Activated CD4-positive, alpha-beta T cell treated with anti-CD3 and anti-CD28 coated beads, Interleukin-2, amount 50 U/mL, for 4 hours (primary cell): ENCODE data around the gene DOCK9.

Experiments
- DNase-seq, 2 experiments: peaks; one replicate each; pipeline ENCODE4 v3.0.0-alpha.2; 2020

The DOCK9 gene

GRCh38 chr13:98784666-98785065 lies 193.2 kb downstream of the DOCK9 start:
- DNase-seq = no peak

- DNase-seq = no peak
Measured at GRCh38 chr13:98783856-98784478, 193.9 kb downstream of the DOCK9 start.

GRCh38 chr13:98782654-98783053 lies 195.2 kb downstream of the DOCK9 start:
- DNase-seq = no peak

- no peak for DNase-seq
Measured at GRCh38 chr13:98781905-98782304, 196.0 kb downstream of the DOCK9 start.

GRCh38 chr13:98781470-98781869 lies 196.4 kb downstream of the DOCK9 start:
- no peak for DNase-seq

GRCh38 chr13:98781045-98781444 lies 196.8 kb downstream of the DOCK9 start:
- no peak for DNase-seq

GRCh38 chr13:98780451-98780850 lies 197.4 kb downstream of the DOCK9 start:
- DNase-seq = no peak

- DNase-seq = no peak
Measured at GRCh38 chr13:98779695-98780094, 198.2 kb downstream of the DOCK9 start.

- DNase-seq = no peak
Measured at GRCh38 chr13:98778749-98779148, 199.1 kb downstream of the DOCK9 start.

- no peak for DNase-seq
Measured at GRCh38 chr13:98776644-98777043, 201.2 kb downstream of the DOCK9 start.

GRCh38 chr13:98775844-98776598 lies 201.8 kb downstream of the DOCK9 start:
- DNase-seq = no peak

- no peak for DNase-seq
Measured at GRCh38 chr13:98775386-98775785, 202.5 kb downstream of the DOCK9 start.

GRCh38 chr13:98774776-98775175 lies 203.1 kb downstream of the DOCK9 start:
- DNase-seq = no peak

GRCh38 chr13:98773921-98774320 lies 203.9 kb downstream of the DOCK9 start:
- DNase-seq = no peak

- no peak for DNase-seq
Measured at GRCh38 chr13:98772794-98773452, 204.9 kb downstream of the DOCK9 start.

GRCh38 chr13:98771838-98772611 lies 205.8 kb downstream of the DOCK9 start:
- DNase-seq = no peak

GRCh38 chr13:98769736-98770135 lies 208.1 kb downstream of the DOCK9 start:
- no peak for DNase-seq

GRCh38 chr13:98768522-98768921 lies 209.3 kb downstream of the DOCK9 start:
- DNase-seq = no peak

- DNase-seq = no peak
Measured at GRCh38 chr13:98766697-98767096, 211.2 kb downstream of the DOCK9 start.

GRCh38 chr13:98765996-98766519 lies 211.8 kb downstream of the DOCK9 start:
- no peak for DNase-seq

- DNase-seq = no peak
Measured at GRCh38 chr13:98761986-98762616, 215.8 kb downstream of the DOCK9 start.
